Measurements from ENCODE around the gene BRD8.

Gene BRD8

GRCh38 chr5:138091685-138092084 lies 86.7 kb downstream of the BRD8 start:
- H3K36me3 Mint-ChIP-seq (ENCODE audit: insufficient read depth): peaks cover 2% of the 10 kb centered on the region
- H3K27ac Mint-ChIP-seq (ENCODE audit: low read depth): no peak overlapping the region
- ATAC-seq (replicated peaks; ENCODE audit: extremely low read depth, poor library complexity, severe bottlenecking): no peak
- no peaks in the 10 kb centered on the region for H3K9me3 Mint-ChIP-seq
- no peaks in the 10 kb centered on the region for H3K4me1 Mint-ChIP-seq
- DNase-seq (ENCODE audit: low spot score in 2 of 2): no peak
- H3K4me3 Mint-ChIP-seq: no peak overlapping the region
- H3K27me3 Mint-ChIP-seq: peaks cover 41% of the 10 kb centered on the region
